GOT3 (cell line): ENCODE measurements around the gene SKA3.
"Not testable (repeated sequence)": the region's sequence is repeated elsewhere in the genome, so short reads cannot be mapped to it uniquely, and the experiment has no call there.

Experiments
- DNase-seq: peaks from one replicate; lab custom pipeline; 2025; ENCODE audit warnings: mixed read lengths; lab: John Stamatoyannopoulos, UW

Gene SKA3

GRCh38 chr13:21176215-21176981, at the start of gene SKA3, which contains the start of gene MRPL57:
TSS of gene SKA3 (minus strand) at chr13:21176552. CDS start at chr13:21176477, 75 bp downstream.
TSS of gene MRPL57 (plus strand) at chr13:21176658. CDS start at chr13:21176917, 259 bp downstream.
- DNase-seq = peak; percentile 87

DNA sequence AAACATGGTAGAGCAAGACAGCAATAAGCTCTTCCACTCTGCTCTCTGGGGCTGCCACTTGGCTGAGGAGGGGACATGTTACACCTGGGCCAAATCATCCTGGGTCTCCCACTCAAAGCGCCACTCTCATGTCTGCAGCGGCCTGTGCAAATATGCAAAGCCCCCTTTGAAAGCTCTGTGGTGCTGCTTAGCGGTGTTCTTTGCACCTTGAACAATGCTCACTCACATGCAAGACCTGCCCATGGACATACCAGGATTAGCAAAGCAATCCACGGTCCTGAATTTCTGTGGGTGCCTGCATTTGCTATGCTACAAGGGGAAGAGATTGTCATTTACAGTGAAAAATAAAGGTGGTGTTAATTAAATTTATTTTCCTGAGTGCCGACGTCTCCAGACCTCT, 48.7 kb upstream of the SKA3 start:
- DNase-seq = no peak

DNA sequence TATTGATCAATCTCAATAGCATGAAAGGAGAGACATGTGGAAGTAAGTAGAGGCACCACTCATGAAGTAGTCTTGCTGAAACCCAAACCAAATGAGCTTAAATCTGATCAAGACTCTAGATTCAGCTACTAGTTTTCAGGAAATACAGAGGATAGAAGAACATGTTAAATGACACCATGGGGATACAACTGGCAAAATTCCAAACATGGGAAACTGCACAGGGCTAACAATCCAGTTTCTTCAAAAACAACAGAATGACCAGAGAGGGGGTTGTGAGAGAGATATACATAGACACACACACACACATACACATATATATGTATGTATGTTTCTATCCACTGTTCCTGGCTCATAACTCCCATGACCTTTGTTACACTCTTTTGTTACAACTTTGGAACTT, 44.9 kb upstream of the SKA3 start:
- no peak for DNase-seq

- DNase-seq = not testable (repeated sequence)
These were observed 43.4 kb upstream of the SKA3 start for GRCh38 chr13:21219716-21220115.

- DNase-seq = no peak
These were observed 42.7 kb upstream of the SKA3 start for GRCh38 chr13:21219036-21219381.

GRCh38 chr13:21218351-21219035, 42.1 kb upstream of the SKA3 start:
- no peak for DNase-seq

DNA sequence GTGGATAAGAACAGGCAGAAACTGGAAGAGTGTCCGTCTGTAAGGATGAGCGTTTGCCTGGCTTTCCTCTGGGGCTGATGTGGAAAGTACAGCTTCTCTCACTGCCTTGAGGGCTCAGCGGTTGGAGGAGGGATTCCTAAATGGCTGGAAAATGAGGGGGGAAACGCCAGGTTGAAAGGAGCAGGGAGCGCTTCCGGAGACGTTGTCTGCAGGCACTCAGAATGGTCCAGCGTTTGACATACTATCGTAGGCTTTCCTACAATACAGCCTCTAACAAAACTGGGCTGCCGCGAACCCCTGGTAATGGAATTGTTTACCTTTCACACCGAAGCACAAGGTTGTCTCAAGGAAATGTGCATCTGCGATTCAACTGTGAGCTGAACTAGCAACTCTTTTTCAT, 40.0 kb upstream of the SKA3 start:
- DNase-seq = no peak

DNA sequence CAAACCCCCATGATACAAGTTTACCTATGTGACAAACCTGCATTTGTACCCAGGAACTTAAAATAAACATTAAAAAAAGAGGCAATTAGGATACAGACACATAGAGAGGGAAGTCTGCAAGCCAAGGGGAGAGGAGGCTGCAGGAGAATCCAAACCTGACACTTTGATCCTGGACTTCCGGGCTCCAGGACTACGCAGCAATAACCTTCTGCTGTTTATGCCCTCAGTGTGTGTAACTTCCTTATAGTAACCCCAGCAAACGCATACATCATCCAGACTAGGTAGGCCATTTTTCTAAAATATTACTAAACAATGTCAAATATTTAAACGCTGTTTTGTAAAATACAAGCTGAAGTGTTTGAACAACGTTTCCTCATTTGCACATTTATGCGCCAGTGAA, 39.1 kb upstream of the SKA3 start:
- DNase-seq = not testable (repeated sequence)

DNA sequence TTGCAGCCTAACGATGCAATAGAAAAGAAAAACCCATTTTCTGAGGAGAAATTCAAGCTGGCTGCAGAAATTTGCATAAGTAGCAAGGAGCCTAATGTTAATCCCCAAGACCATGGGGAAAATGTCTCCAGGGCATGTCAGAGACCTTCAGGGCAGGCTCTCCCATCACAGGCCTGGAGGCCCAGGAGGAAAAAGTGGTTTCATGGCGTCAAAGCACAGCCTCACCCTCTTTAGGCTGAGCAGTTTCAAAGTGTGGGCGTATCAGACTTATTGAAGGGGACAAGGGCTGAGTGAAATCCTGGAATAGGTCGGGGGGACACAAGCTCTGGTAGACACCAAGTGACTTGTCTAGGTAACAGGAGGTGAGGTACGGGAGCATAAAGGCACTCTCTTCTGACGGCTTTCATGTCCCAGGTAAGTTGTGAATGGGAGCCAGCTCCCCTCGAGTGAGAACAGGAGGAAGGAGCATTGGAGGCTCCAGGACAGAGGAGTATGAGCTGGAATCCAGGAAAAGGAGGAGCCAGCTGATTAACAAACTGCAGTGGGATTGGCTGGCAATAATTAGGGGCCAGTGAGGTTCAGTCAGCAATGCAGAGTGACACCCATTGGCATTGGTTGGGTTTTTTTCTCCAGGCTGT, 35.9 kb upstream of the SKA3 start:
- no peak for DNase-seq

- DNase-seq = no peak
These were observed 32.4 kb upstream of the SKA3 start for GRCh38 chr13:21208652-21209154.

GRCh38 chr13:21202767-21203531, 26.6 kb upstream of the SKA3 start:
- DNase-seq = no peak

DNA sequence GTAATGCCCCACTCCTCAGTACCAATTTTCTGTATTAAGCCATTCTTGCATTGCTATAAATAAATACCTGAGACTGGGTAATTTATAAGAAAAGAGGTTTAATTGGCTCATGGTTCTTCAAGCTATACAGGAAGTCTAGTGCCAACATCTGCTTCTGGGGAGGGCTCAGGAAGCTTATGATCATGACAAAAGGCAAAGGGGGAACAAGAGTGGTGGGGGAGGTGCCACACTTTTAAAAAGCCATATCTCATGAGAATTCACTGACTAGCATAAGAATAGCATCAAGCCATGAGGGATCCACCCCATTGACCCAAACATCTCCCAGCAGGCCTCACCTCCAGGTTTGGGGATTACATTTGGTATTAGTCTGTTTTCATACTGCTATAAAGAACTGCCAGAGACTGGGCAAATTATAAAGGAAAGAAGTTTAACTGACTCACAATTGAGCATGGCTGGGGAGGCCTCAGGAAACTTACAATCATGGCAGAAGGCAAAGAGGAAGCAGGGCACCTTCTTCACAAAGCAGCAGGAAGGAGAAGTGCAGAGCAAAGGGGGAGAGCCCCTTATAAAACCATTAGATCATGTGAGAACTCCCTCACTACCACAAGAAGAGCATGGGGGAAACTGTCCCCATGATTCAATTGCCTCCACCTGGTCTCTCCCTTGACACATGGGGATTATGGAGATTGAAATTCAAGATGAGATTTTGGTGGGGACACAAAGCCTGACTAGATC, 25.3 kb upstream of the SKA3 start:
- not testable (repeated sequence) for DNase-seq

GRCh38 chr13:21198391-21198790, 22.0 kb upstream of the SKA3 start:
- DNase-seq = not testable (repeated sequence)

DNA sequence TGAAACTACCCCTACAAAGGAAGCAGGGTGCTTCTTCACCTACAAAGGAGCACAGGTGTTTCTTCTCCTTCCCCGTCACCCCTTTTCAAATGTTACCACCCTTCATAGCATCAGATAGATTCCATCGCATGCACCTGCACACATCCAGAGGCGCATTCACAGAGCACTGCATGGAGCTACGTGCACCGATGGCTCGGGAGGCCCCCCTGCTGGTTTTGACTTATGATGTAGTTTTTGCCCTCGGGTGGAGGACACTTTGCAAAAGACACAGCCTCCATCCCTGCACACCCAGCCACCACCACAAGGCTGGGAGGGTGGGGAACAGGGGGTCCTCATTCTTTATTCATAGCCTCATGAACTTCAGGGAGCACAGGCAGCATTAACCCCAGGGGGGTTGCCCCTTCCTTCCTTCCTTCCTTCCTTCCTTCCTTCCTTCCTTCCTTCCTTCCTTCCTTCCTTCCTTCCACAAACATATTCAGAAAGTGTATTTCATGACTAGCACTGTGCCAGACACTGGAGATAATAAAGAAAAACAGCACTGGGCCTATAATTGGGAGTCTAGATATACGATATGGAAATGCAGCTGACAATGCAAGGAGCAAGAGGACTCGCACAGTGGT, 21.4 kb upstream of the SKA3 start:
- DNase-seq = not testable (repeated sequence)

DNA sequence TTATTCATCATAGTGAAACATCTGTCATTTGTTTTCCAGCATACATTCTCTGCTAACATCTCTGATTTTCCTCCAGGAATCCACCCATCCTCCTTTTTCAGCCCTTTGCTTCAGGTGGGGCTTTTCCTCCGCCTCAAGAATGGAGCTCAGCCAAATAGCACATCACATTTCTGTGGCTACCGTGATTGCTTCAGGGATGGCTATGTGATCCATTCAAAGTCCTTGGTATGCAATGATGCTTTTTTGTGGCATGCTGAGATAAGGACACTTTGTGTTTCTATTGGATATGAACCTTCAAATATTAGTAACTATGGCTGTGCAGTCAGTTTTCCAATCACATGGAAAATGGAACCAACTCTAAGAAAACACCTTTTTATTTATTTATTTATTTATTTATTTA, 18.4 kb upstream of the SKA3 start:
- DNase-seq = not testable (repeated sequence)

GRCh38 chr13:21186410-21186809, 10.1 kb upstream of the SKA3 start:
- DNase-seq = not testable (repeated sequence)

GRCh38 chr13:21181671-21182070, 5.3 kb upstream of the SKA3 start:
- DNase-seq = no peak

DNA sequence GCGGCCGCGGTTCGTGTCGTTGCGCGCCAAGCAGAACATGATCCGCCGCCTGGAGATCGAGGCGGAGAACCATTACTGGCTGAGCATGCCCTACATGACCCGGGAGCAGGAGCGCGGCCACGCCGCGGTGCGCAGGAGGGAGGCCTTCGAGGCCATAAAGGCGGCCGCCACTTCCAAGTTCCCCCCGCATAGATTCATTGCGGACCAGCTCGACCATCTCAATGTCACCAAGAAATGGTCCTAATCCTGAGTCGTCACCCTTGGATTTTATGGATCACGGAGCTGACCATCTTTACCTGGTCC, 581 bp upstream of the SKA3 start:
- DNase-seq = no peak

DNA sequence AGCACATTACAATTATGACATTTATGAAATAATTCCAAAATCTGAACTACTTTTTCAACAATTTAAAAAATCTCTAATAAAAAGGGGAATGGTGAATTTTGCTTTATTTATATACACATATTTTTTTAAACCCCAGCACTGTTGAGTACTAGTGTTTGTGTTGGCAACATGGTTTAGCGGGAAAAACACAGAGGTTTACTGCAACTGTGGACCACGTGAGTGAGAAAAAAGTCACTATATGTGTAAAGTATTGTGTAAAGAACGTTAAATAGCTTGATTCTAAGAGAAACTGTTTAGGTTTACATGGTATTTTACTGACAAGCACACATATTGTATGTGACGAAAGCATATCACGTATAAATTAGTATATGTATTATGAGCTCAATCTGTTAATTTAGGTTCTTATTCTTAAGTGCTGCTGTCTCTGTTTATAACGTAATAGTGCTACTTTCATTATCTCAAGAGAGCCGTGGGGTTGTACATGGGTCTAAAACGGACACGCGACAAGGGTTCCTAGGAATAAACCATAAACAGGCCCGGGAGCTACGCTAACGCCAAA, 617 bp downstream of the SKA3 start:
- no peak for DNase-seq

DNA sequence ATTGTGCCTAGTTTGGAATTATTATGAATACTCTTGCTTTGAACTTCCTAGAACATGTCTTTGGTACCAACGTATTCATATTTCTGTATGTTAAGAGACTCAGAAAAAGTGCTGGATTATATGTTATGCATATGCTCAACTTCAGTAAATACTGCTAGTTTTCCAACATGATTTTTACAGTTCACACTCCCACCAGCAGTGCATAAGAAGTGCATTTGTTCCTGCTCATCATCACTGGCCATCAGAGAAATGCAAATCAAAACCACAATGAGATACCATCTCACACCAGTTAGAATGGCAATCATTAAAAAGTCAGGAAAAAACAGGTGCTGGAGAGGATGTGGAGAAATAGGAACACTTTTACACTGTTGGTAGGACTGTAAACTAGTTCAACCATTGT, 2.6 kb downstream of the SKA3 start:
- not testable (repeated sequence) for DNase-seq

- no peak for DNase-seq
These were observed 4.9 kb downstream of the SKA3 start for GRCh38 chr13:21171420-21171819.
